ENCODE measurements around the gene CFAP210. TPM values are rescaled to one million over a fixed set of nuclear protein-coding genes. Genes with fewer than 3 reads are reported as not detected.

Gene CFAP210
- polyA plus RNA-seq, 3 donors, result not detected

- H3K9me3 ChIP-seq (replicated peaks in 1 of 2; ENCODE audit: control insufficient read depth in 1 of 2, insufficient read depth in 1 of 2, low read length in 2 of 2), result no peaks in the 10 kb centered on the region
- intact Hi-C loops (cut with micrococcal nuclease), result no loop called here
- no peak overlapping the region for H3K9ac ChIP-seq (ENCODE audit: insufficient read depth, low read length, poor library complexity, severe bottlenecking)
- H2AFZ ChIP-seq (ENCODE audit: insufficient read depth, low read depth, low read length, poor library complexity, severe bottlenecking), result no peak overlapping the region
- H3K79me2 ChIP-seq (ENCODE audit: insufficient read depth, low read length), result no peaks in the 10 kb centered on the region
- H3K27ac ChIP-seq (ENCODE audit: low read depth in 1 of 2, low read length in 2 of 2), result no peak overlapping the region
- H3K4me2 ChIP-seq (replicated peaks; ENCODE audit: extremely low read depth, low read length, poor library complexity, severe bottlenecking), result no peak overlapping the region
- no peak overlapping the region for H3K4me3 Mint-ChIP-seq
- peaks cover 0 to 3% (median 2%) of the 10 kb centered on the region in 3 donors for H3K27me3 Mint-ChIP-seq (ENCODE audit: low read depth in 3 of 3)
- H3K36me3 ChIP-seq (replicated peaks in 1 of 2; ENCODE audit: control insufficient read depth in 1 of 2, insufficient read depth in 2 of 2, low read length in 2 of 2), result no peaks in the 10 kb centered on the region
- no peaks in the 10 kb centered on the region for H3K27me3 ChIP-seq (ENCODE audit: control insufficient read depth in 2 of 2, insufficient read depth in 2 of 2, low read length in 2 of 2)
- no peak overlapping the region for H3K4me3 ChIP-seq (replicated peaks in 1 of 3; ENCODE audit: low read depth in 2 of 3, low read length in 3 of 3)
- no peaks in the 10 kb centered on the region for H3K4me1 ChIP-seq (ENCODE audit: control insufficient read depth in 1 of 2, insufficient read depth in 2 of 2, low read length in 2 of 2)
- H4K20me1 ChIP-seq (ENCODE audit: insufficient read depth, low read length), result no peaks in the 10 kb centered on the region
- peaks cover 5% of the 10 kb centered on the region for H3K4me1 Mint-ChIP-seq
- H3K9me3 Mint-ChIP-seq, result peaks cover 0 to 3% (median 0%) of the 10 kb centered on the region in 7 donors
- no peak for DNase-seq
- H3K36me3 Mint-ChIP-seq, result no peaks in the 10 kb centered on the region
- H3K27ac Mint-ChIP-seq, result no peak overlapping the region
- TF ChIP-seq CTCF (IDR thresholded peaks at IDR 0.05), result no peak
- WGBS (ENCODE audit: insufficient coverage), result no CpG with 5 or more reads among the region's 2 CpGs
These were observed 26.6 kb downstream of the CFAP210 start for GRCh38 chr2:169667583-169667982.

GRCh38 chr2:169664978-169665930 lies 29.0 kb downstream of the CFAP210 start:
- Histone ChIP-seq H3K79me2 (ENCODE audit: insufficient read depth, low read length) (no peaks in the 10 kb centered on the region), H3K4me2 (replicated peaks; ENCODE audit: extremely low read depth, low read length, poor library complexity, severe bottlenecking) (no peak overlapping the region), H4K20me1 (ENCODE audit: insufficient read depth, low read length) (no peaks in the 10 kb centered on the region), H3K4me1 (ENCODE audit: control insufficient read depth in 1 of 2, insufficient read depth in 2 of 2, low read length in 2 of 2) (no peaks in the 10 kb centered on the region), H3K9ac (ENCODE audit: insufficient read depth, low read length, poor library complexity, severe bottlenecking) (no peak overlapping the region), H3K9me3 (replicated peaks in 1 of 2; ENCODE audit: control insufficient read depth in 1 of 2, insufficient read depth in 1 of 2, low read length in 2 of 2) (no peaks in the 10 kb centered on the region), H3K27me3 (ENCODE audit: control insufficient read depth in 2 of 2, insufficient read depth in 2 of 2, low read length in 2 of 2) (no peaks in the 10 kb centered on the region), H3K36me3 (replicated peaks in 1 of 2; ENCODE audit: control insufficient read depth in 1 of 2, insufficient read depth in 2 of 2, low read length in 2 of 2) (no peaks in the 10 kb centered on the region), H3K27ac (ENCODE audit: low read depth in 1 of 2, low read length in 2 of 2) (no peak overlapping the region), H2AFZ (ENCODE audit: insufficient read depth, low read depth, low read length, poor library complexity, severe bottlenecking) (no peak overlapping the region), H3K4me3 (replicated peaks in 1 of 3; ENCODE audit: low read depth in 2 of 3, low read length in 3 of 3) (no peak overlapping the region)
- intact Hi-C loops (cut with micrococcal nuclease), result no loop called here
- Mint-ChIP-seq H3K27ac (peak overlapping the region in 2 of 7 donors; percentile 2 to 38), H3K9me3 (peaks cover 0 to 3% (median 0%) of the 10 kb centered on the region in 7 donors), H3K4me1 (peaks cover 5% of the 10 kb centered on the region), H3K36me3 (no peaks in the 10 kb centered on the region), H3K4me3 (no peak overlapping the region), H3K27me3 (ENCODE audit: low read depth in 3 of 3) (peaks cover 0 to 3% (median 2%) of the 10 kb centered on the region in 3 donors)
- no peak for DNase-seq
- WGBS (ENCODE audit: insufficient coverage), result 43% methylated on average over 1 of the region's 1 CpG
- no peak for TF ChIP-seq CTCF (IDR thresholded peaks at IDR 0.05)

All from CD14-positive monocyte (primary cell).